Left lung (tissue), 10 donors: ENCODE results near the gene COX8A. TPM values are rescaled to one million over a fixed set of nuclear protein-coding genes. Genes with fewer than 3 reads are reported as not detected.

Experiments
- ATAC-seq: fragments of 200-7000 bp; cut with Tn5 transposase; one replicate; pipeline ENCODE4 v1.9.1; 2020; ENCODE audit warnings: moderate library complexity
- DNase-seq, 4 donors: peaks; one replicate each; pipeline ENCODE4 v3.0.0-alpha.2; 2013 to 2020
- H3K27ac ChIP-seq, 2 donors: fragments of 200-600 bp; sonication (generic) in 1 of 2; one replicate each; pipeline versions ENCODE4 v1.5.0 to v1.8.0; 2020 to 2021
- H3K27me3 ChIP-seq, 2 donors: fragments of 200-600 bp; sonication (generic) in 1 of 2; one replicate each; pipeline versions ENCODE4 v1.5.0 to v1.8.0; 2020 to 2021
- H3K36me3 ChIP-seq, 2 donors: fragments of 200-600 bp; sonication (generic) in 1 of 2; one replicate each; pipeline versions ENCODE4 v1.5.0 to v1.8.0; 2020 to 2021
- H3K4me1 ChIP-seq, 2 donors: fragments of 200-600 bp; one replicate each; pipeline ENCODE4 v1.8.0; 2021
- H3K4me3 ChIP-seq, 2 donors: fragments of 200-600 bp; sonication (generic) in 1 of 2; one replicate each; pipeline versions ENCODE4 v1.5.0 to v1.8.0; 2020 to 2021; ENCODE audit warnings: mild to moderate bottlenecking in 1 of 2
- H3K9me3 ChIP-seq, 2 donors: fragments of 200-600 bp; sonication (generic) in 1 of 2; one replicate each; pipeline versions ENCODE4 v1.5.0 to v1.8.0; 2020 to 2021
- CTCF ChIP-seq, 2 donors: fragments of 200-600 bp; sonication (generic) in 1 of 2; IDR thresholded peaks; one replicate each; pipeline versions ENCODE4 v1.5.0 to v1.8.0; 2021; ENCODE audit warnings: antibody characterized with exemption in 2 of 2
- intact Hi-C, 2 donors: fragments of 100-400 bp; cut with DNase I; formaldehyde crosslinking; loops; one replicate each; pipeline versions ENCODE4 v1.11.2 to v1.14.2; 2022
- polyA plus RNA-seq, 6 donors: library from polyadenylated mRNA; unstranded; fragments of 120-200 nt; gene quantifications; one replicate each; pipeline ENCODE4 v1.2.1, GENCODE V29; 2013; ENCODE audit not compliant: insufficient read length in 6 of 6
- total RNA-seq, 2 donors: library from RNA; stranded (reverse); fragmentation: NEBNext Ultra II Directional; extraction: Animal tissue kit (Norgen Biotek cat#: 25700); gene quantifications; one replicate each; pipeline ENCODE4 v1.2.1, GENCODE V29; 2021
- donor health status: DM: no; HTN: yes; CAD: no.
- donor health status: DM: no; HTN: no; CAD: no.

Gene COX8A
- total and polyA plus RNA-seq, 8 donors: 135 to 281 (median 178) TPM

GRCh38 chr11:64001484-64002420, 27.3 kb downstream of the COX8A start:
- Histone ChIP-seq H3K27ac (no peak overlapping the region), H3K36me3 (peaks cover 0 to 25% of the 10 kb centered on the region in 2 donors), H3K4me1 (peaks cover 23 to 44% of the 10 kb centered on the region in 2 donors), H3K4me3 (no peak overlapping the region), H3K27me3 (peaks cover 0 to 60% of the 10 kb centered on the region in 2 donors), H3K9me3 (no peaks in the 10 kb centered on the region)
- intact Hi-C loops: loop anchor here in 1 of 2 donors (2.0 kb wide), 1 partner anchor 147 kb away; no protein-coding TSS in a partner anchor
- TF ChIP-seq CTCF (IDR thresholded peaks at IDR 0.05): no peak
- ATAC-seq: no peak
- DNase-seq: peak in 1 of 4 donors; percentile 64

- intact Hi-C loops: no loop called here
Observed at GRCh38 chr11:64003807-64004589, 29.6 kb downstream of the COX8A start.

GRCh38 chr11:64004590-64004984, 30.2 kb downstream of the COX8A start:
- no peak for DNase-seq
- ATAC-seq: no peak
- Histone ChIP-seq H3K4me3 (no peak overlapping the region), H3K36me3 (no peaks in the 10 kb centered on the region), H3K27me3 (peaks cover 0 to 78% of the 10 kb centered on the region in 2 donors), H3K9me3 (no peaks in the 10 kb centered on the region), H3K4me1 (peaks cover 32 to 48% of the 10 kb centered on the region in 2 donors), H3K27ac (no peak overlapping the region)
- intact Hi-C loops: no loop called here
- TF ChIP-seq CTCF (IDR thresholded peaks at IDR 0.05): no peak

More at GRCh38 chr11:64003807-64004589, 29.6 kb downstream of the COX8A start:
- Histone ChIP-seq H3K4me3 (no peak overlapping the region), H3K4me1 (peaks cover 35 to 54% of the 10 kb centered on the region in 2 donors), H3K9me3 (no peaks in the 10 kb centered on the region), H3K27ac (no peak overlapping the region), H3K36me3 (peaks cover 0 to 2% of the 10 kb centered on the region in 2 donors), H3K27me3 (peaks cover 0 to 81% of the 10 kb centered on the region in 2 donors)
- no peak for DNase-seq
- ATAC-seq: no peak
- TF ChIP-seq CTCF (IDR thresholded peaks at IDR 0.05): no peak

- Histone ChIP-seq H3K4me3 (no peak overlapping the region), H3K36me3 (no peaks in the 10 kb centered on the region), H3K27me3 (peaks cover 0 to 67% of the 10 kb centered on the region in 2 donors), H3K9me3 (no peaks in the 10 kb centered on the region), H3K4me1 (peaks cover 23 to 37% of the 10 kb centered on the region in 2 donors), H3K27ac (no peak overlapping the region)
- no peak for ATAC-seq
- intact Hi-C loops: no loop called here
- no peak for DNase-seq
- TF ChIP-seq CTCF (IDR thresholded peaks at IDR 0.05): no peak
Observed at GRCh38 chr11:64005691-64006090, 31.3 kb downstream of the COX8A start.

- DNase-seq (no peak), ATAC-seq (no peak)
- Histone ChIP-seq H3K27ac (no peak overlapping the region), H3K9me3 (no peaks in the 10 kb centered on the region), H3K27me3 (peaks cover 0 to 60% of the 10 kb centered on the region in 2 donors), H3K4me3 (no peak overlapping the region), H3K4me1 (peaks cover 19 to 30% of the 10 kb centered on the region in 2 donors), H3K36me3 (no peaks in the 10 kb centered on the region)
- intact Hi-C loops: no loop called here
- no peak for TF ChIP-seq CTCF (IDR thresholded peaks at IDR 0.05)
Observed at GRCh38 chr11:64006398-64006797, 32.0 kb downstream of the COX8A start.
